GM21737 (cell line): Measurements from ENCODE around the gene TMOD4.

Experiments
- ATAC-seq: cut with Tn5 transposase; IDR thresholded peaks from one replicate; pipeline ENCODE4 v1.9.1; 2021; ENCODE audit warnings: mild to moderate bottlenecking, moderate library complexity; ENCODE audit not compliant: unreplicated experiment

The TMOD4 gene

DNA sequence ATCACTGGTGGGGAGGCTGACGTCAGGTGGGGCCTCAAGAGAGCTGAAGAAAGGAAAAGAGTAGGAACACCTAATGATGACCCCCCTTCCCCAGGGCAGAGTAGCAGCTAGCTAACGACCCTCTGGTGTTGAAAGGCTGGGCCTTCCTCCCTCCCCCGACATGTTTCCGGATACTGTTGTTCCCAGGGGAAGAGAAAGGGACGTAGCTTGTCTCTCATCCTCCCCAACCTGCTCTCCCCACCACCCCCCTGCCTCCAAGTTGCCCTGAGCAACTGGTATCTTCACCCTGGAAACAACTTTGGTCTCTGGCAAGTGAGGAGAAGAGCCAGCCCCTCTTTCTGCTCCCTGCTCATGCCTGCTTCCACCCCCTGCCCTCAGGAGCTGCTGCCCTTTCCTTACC is 31.8 kb downstream of the TMOD4 start:
- ATAC-seq, result no peak

DNA sequence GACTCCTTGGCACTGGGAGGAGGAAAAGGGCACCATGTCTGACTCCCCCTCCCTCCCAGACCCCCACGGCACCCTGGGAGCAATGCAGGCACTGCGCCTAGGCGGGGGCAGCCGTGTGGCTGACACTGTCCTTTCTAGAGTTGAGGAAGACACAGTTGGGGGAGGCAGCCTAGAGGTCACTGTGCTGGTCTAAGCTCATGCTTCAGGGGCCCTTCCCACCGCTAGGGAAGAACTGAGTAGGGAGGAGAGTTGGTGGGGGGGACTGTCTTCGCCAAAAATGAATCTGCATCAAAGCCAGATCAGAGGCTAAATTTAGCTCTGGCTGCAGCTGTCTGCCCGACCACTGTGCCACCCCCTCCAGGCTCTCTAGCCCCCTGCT is 32.7 kb downstream of the TMOD4 start:
- no peak for ATAC-seq

GRCh38 chr1:151142411-151143056 is 33.2 kb downstream of the TMOD4 start:
- ATAC-seq, result no peak

DNA sequence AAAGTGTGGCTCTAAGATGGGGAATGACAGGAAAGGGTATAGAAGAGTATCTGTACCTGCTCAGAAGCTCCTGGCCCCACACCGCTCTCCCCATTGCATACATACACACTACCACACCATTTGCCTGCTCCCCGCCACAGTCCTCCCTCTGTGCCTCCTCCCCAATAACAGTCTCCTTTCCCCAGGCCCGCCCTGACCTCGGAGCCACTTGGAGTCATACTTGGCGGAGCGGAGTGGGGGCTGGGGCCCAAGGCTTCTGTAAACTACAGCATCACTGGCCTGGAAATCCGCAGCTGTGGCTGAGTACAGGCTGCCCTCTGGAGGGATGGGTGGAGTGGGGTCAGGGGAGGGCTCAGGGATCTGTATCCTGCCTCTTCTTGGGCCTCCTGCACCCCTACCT is 38.0 kb downstream of the TMOD4 start:
- no peak for ATAC-seq

GRCh38 chr1:151135433-151136385 is 40.1 kb downstream of the TMOD4 start:
- ATAC-seq, result no peak

DNA sequence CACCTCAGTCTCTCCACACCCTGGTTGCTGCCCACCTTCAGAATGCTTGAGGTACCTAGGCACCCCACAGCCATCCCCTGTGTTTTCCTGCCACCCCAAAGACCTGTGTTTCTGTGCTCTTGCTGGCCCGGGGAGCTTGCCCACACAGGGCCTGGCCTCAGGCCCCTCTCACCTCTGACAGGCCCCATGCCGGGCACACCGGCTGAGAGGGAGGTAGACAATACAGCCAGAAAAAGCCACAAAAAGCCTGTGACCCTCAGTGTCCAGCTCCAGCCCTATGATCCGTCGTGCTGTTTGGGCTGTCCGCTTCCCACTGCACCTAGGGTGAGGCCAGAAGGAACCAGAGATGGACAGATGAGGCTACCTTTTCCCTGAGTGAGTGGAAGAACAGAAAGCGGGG is 40.8 kb downstream of the TMOD4 start:
- no peak for ATAC-seq

- ATAC-seq, result no peak
Measured at GRCh38 chr1:151134396-151134795, 41.4 kb downstream of the TMOD4 start.

DNA sequence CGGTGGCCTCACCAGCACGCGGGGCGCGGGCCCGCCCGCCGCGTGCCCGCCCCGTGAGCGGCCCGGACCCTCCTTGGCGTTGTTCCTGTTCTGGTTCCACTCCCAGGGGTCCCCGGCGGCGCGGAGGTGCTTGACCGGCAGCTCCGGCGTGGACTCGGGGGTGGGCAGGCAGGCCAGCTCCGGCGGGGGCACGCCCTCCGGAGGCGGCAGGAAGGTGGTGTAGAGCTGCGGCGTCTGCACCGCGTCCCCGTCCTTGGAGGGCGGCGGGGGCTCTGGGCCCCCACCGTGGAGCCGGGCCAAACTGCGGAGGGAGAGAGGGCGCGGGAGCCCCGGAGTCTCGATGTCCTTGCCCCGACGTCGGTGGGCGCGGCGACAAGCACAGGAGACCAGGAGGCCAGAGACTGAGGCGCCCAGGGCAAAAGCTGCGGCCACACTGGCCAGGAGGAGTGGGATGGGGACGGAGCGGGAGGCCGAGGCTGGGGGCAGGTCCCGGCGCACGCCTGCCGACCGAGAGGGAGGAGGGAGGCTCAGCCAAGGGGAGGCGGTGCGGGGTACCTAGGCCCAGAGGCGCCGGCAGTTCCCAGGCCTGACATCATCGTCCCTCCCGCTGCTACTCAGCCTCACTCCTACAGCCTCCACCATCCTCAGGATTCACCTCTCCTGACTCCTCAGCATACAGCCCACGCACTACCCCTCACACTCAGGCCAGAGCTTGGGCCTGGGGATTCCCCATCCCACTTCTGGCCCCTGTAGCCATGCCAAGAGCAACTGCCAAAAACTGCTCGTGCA is 42.6 kb downstream of the TMOD4 start:
- no peak for ATAC-seq

- no peak for ATAC-seq
Measured at GRCh38 chr1:151132335-151133017, 43.3 kb downstream of the TMOD4 start.

DNA sequence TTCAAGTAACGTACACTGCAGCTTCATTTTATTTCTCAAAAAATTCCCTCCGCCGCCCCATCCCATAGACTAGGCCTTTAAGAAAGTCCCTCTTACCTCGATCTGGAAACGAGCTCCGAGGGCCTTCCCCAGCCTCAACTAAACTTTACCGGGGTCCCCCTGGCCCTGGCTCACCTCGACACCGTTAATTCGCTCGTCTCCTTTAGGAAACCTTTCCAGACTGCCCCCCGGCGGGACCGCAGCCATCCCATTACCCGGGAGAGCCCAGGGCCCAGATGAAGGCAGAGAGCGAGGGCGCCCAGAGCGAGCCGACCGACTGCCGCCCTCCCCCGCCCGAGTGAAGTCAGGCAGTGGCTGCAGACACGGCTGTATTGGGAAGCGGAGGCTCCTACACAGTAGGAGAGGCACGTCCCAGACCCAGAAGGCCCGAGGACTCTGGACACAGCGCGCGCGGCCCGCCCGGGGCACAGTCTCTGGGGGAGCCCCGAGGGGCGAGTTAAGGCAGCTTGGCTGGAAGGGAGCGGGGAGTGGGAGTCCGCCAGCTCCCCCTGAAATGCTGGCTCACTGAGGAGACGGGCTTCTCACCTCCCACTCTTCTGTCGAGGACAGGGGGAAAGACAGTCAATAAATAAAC is 44.0 kb downstream of the TMOD4 start:
- no peak for ATAC-seq

DNA sequence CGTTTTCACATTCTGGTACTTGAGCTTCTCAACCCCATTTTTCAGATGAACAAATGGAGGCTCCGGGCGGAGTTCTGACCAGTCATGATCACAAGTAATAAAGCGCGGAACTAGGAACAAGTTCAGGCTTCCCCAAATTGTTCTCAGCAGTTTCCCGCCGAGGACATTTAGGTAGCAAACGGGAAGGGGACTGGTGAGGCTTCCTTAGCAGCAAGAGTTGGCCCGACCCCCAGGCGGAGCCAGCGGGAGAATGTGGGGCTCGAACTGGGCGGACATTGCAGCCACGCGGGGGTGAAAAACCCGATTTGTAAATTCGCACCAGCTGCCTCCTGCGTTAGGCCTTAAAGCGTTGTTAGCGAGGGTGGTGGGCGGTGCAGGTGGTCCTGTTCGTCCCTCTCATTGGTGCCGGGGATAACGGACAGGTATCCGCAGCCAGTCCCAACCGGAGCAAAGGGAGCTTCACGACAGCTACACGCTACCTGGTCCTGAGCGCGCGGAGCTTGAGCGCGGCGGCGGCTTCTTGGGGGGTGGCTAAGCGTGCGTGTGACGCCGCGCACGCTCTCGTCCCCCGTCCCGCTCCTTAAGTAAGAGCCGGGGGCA is 44.7 kb downstream of the TMOD4 start:
- ATAC-seq, result peak; percentile 92

DNA sequence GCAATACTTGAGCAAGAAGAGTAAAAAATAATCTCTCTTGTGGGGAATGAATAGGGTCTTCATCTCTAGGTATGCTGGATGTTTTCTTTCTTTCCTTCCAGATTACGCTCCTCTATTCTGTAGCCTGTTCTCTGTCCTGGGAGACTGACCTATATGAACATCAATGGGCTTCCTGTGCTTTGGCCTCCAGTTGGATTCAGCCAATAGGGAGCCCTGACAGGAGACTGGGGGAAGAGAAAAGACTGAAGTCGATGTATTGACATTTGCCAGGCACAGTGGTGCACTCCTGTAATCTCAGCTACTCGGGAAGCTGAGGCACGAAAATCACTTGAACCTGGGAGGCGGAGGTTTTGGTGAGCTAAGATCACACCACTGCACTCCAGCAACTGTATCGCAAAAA is 47.0 kb downstream of the TMOD4 start:
- ATAC-seq, result no peak

GRCh38 chr1:151124763-151125403 is 50.9 kb downstream of the TMOD4 start:
- ATAC-seq, result no peak
